Chondrocyte (in vitro differentiated cells): ENCODE measurements around the gene BCAR3. TPM values are rescaled to one million over a fixed set of nuclear protein-coding genes. Genes with fewer than 3 reads are reported as not detected.
A peak's percentile ranks its signal among the peaks of the same experiment; 100 is the strongest.

Source experiments
- DNase-seq: peaks from one replicate; pipeline ENCODE4 v3.0.0; 2021; ENCODE audit warnings: mixed read lengths, low spot score
- H3K27ac Mint-ChIP-seq: one replicate; pipeline ENCODE4 v1.8.0; 2021; ENCODE audit warnings: mild to moderate bottlenecking, moderate library complexity, mixed read lengths; ENCODE audit not compliant: unreplicated experiment
- H3K27me3 Mint-ChIP-seq: 2 replicates; pipeline ENCODE4 v1.8.0; 2021; ENCODE audit warnings: low read depth, mixed read lengths
- H3K36me3 Mint-ChIP-seq: 2 replicates; pipeline ENCODE4 v1.8.0; 2021; ENCODE audit warnings: low read depth, mixed read lengths
- H3K4me1 Mint-ChIP-seq: 2 replicates; pipeline ENCODE4 v1.8.0; 2021; ENCODE audit warnings: low read depth, mild to moderate bottlenecking, mixed read lengths
- H3K4me3 Mint-ChIP-seq: one replicate; pipeline ENCODE4 v1.8.0; 2021; ENCODE audit warnings: mild to moderate bottlenecking, moderate library complexity, mixed read lengths; ENCODE audit not compliant: unreplicated experiment
- H3K9me3 Mint-ChIP-seq: 2 replicates; pipeline ENCODE4 v1.8.0; 2021; ENCODE audit warnings: low read depth, mixed read lengths
- CTCF ChIP-seq: fragments of 200-600 bp; sonication (generic); IDR thresholded peaks from 2 replicates; pipeline ENCODE4 v1.5.0; 2021; ENCODE audit warnings: antibody characterized with exemption, mild to moderate bottlenecking, moderate library complexity
- total RNA-seq: library from RNA; stranded (reverse); gene quantifications from 3 replicates; pipeline ENCODE4 v1.2.1, GENCODE V29; 2021

Gene BCAR3
- total RNA-seq, 1 donor from 2014 or later, result 18.5 TPM

GRCh38 chr1:93705892-93706500, 24.4 kb upstream of the BCAR3 start:
- no peaks in the 10 kb centered on the region for H3K9me3 Mint-ChIP-seq
- no peak overlapping the region for H3K27ac Mint-ChIP-seq
- no peak overlapping the region for H3K4me3 Mint-ChIP-seq
- H3K36me3 Mint-ChIP-seq, result no peaks in the 10 kb centered on the region
- no peak for TF ChIP-seq CTCF
- no peaks in the 10 kb centered on the region for H3K27me3 Mint-ChIP-seq
- H3K4me1 Mint-ChIP-seq, result peaks cover 30% of the 10 kb centered on the region
- peak; percentile 36 for DNase-seq

DNA sequence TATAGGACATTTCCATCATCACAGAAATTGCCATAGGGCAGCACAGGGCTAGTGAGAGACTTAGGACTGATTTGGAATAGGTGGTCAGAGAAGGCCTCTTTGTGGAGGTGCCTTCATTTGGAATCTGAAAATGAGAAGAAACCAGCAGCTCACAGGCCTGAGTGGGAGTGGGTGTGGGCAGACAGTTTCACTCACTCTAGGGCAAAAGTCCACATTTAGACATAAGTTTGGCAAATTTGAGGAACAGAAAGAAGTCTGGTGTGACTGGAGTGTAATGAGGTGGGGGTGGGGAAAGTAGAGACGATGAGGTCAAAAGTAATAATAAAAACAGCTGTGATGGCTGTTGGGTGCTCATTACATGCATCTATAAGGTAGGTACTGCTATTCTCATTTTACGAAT, 22.4 kb upstream of the BCAR3 start:
- DNase-seq, result no peak
- Mint-ChIP-seq H3K27ac (peak overlapping the region; percentile 46), H3K9me3 (no peaks in the 10 kb centered on the region), H3K4me3 (no peak overlapping the region), H3K4me1 (peaks cover 30% of the 10 kb centered on the region), H3K36me3 (no peaks in the 10 kb centered on the region), H3K27me3 (no peaks in the 10 kb centered on the region)
- TF ChIP-seq CTCF, result no peak

DNA sequence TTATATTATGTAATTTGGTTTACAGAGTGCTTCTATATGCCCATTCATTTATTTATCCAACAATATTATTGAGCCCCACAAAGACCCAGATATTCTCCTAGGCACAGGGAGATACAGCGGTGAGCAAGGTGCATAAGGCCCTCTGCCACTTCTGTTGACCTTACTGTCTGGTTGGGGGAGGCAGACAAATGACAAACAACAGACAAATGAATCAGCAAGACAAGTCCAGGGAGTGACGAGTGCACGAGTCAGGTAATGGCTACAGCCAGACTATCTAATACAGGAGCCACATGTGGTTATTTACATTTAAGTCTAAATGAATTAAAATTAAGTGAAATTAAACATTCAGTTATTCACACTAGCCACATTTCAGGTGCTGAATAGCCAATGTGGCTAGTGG, 22.0 kb upstream of the BCAR3 start:
- Mint-ChIP-seq H3K9me3 (no peaks in the 10 kb centered on the region), H3K36me3 (no peaks in the 10 kb centered on the region), H3K4me3 (no peak overlapping the region), H3K4me1 (peaks cover 29% of the 10 kb centered on the region), H3K27ac (no peak overlapping the region), H3K27me3 (no peaks in the 10 kb centered on the region)
- TF ChIP-seq CTCF, result no peak
- DNase-seq, result no peak

GRCh38 chr1:93702828-93703183, 21.2 kb upstream of the BCAR3 start:
- peak overlapping the region; percentile 83 for H3K27ac Mint-ChIP-seq
- no peaks in the 10 kb centered on the region for H3K9me3 Mint-ChIP-seq
- DNase-seq, result no peak
- TF ChIP-seq CTCF, result no peak
- H3K27me3 Mint-ChIP-seq, result no peaks in the 10 kb centered on the region
- H3K4me3 Mint-ChIP-seq, result no peak overlapping the region
- H3K36me3 Mint-ChIP-seq, result no peaks in the 10 kb centered on the region
- peaks cover 29% of the 10 kb centered on the region for H3K4me1 Mint-ChIP-seq

DNA sequence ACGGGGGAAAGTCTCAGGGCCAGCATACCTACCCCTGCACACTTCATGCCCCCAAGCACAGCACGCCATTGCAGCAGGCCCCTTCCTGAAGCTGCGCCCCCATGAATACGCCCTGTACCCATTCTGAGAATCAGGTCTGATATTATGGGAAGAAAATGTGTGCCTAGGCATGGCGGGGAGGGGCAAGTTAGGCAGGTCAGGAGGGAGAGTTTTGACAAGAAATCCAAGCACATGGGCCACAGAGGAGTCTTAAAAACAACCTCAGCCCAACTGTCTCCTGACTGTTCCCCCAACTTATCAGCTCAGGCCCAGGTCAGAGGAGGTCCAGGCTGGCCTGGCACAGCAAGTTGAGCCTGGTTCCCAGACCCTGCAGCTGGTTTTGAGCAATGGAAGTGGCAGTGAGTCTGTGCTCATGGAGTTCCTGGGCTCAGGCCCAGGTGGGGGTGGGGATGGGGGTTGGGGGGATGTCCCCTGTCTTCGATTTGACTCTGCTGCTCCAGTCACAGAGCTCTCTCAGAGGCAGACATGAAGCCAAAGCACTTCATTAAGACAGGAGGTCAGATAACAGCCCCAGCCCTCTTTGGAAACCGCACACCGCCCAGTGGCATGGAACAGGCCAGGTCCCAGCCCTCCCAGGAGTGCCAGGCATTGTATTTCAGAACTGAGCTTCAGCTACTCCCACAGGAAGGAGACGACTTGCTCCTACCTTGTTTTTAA, 20.6 kb upstream of the BCAR3 start:
- DNase-seq, result no peak
- Mint-ChIP-seq H3K27ac (peak overlapping the region; percentile 83), H3K9me3 (no peaks in the 10 kb centered on the region), H3K4me1 (peaks cover 29% of the 10 kb centered on the region), H3K36me3 (no peaks in the 10 kb centered on the region), H3K4me3 (no peak overlapping the region), H3K27me3 (no peaks in the 10 kb centered on the region)
- no peak for TF ChIP-seq CTCF
